ENCODE results near the gene FST. TPM values are rescaled to one million over a fixed set of nuclear protein-coding genes. Genes with fewer than 3 reads are reported as not detected.

The FST gene
- total and polyA plus RNA-seq, 10 of the 15 experiments (the other 5 are each of a cell fraction or from before 2014, with no cell fraction given), result 0.23 TPM; not detected in 9

DNA sequence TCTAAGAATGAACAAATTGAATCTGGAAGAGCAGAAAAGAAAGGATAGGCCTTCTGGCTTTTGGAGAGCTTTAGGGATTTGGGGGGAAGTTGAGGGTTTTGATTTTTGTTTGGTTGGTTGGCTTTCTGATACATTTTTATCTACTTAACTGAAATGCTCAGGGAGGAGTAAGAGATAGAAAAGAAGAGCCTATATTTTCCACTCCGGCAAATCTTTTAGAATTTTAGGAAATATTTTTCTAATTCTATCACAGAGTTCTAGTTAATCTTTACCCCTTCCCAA is 25.8 kb upstream of the FST start:
- Histone ChIP-seq H3K9ac (ENCODE audit: control insufficient read depth, insufficient read depth, low read length) (no peak overlapping the region), H3K9me3 (replicated peaks; ENCODE audit: control insufficient read depth, insufficient read depth, low read length) (no peaks in the 10 kb centered on the region; the same call in 2 of the 3 replicates), H3K4me1 (ENCODE audit: control insufficient read depth, insufficient read depth, low read length) (no peaks in the 10 kb centered on the region), H3K27ac (ENCODE audit: control insufficient read depth, insufficient read depth) (no peak overlapping the region), H3K36me3 (ENCODE audit: control insufficient read depth in 2 of 2, insufficient read depth in 2 of 2, low read length in 1 of 2) (no peaks in the 10 kb centered on the region), H4K20me1 (ENCODE audit: control insufficient read depth, insufficient read depth) (no peaks in the 10 kb centered on the region), H2AFZ (ENCODE audit: control insufficient read depth, low read depth, low read length) (no peak overlapping the region), H3K4me2 (ENCODE audit: control insufficient read depth, insufficient read depth) (no peak overlapping the region), H3K27me3 (replicated peaks in 1 of 2; ENCODE audit: control insufficient read depth in 2 of 2, insufficient read depth in 2 of 2, low read length in 1 of 2) (no peaks in the 10 kb centered on the region; a peak in 1 of 4 replicates), H3K79me2 (ENCODE audit: control insufficient read depth, insufficient read depth, low read length) (no peaks in the 10 kb centered on the region), H3K4me3 (no peak overlapping the region)
- ChIA-PET POLR2A (no interaction called here), RAD21 (ENCODE audit: unreplicated experiment) (no interaction called here), CTCF (interaction anchor here (1.0 kb wide), 1 partner anchor 22 kb away, joined by 3 read pairs; no protein-coding TSS in a partner anchor), SMC1A (ENCODE audit: uncharacterized antibody, unreplicated experiment) (no interaction called here)
- BruUV-seq (replicated peaks), result no TSS peak
- DNase-seq (ENCODE audit: low read depth, low spot score) (no peak), FAIRE-seq (no peak), ATAC-seq (no peak)
- intact Hi-C loops (cut with micrococcal nuclease; ENCODE audit: unreplicated experiment) (no loop called here), in situ Hi-C loops (cut with MboI) (no loop called here)
- TF ChIP-seq FOXM1 (IDR thresholded peaks at IDR 0.05; ENCODE audit: low read depth, low read length) (no peak), E2F4 (IDR thresholded peaks at IDR 0.05; ENCODE audit: low read depth, low read length) (no peak), GABPA (IDR thresholded peaks at IDR 0.05; ENCODE audit: low read depth) (no peak), ASH2L (IDR thresholded peaks at IDR 0.05; ENCODE audit: borderline replicate concordance, low read depth) (no peak), PAX8 (IDR thresholded peaks at IDR 0.05) (no peak), SREBF1 (IDR thresholded peaks at IDR 0.05; ENCODE audit: low read length) (no peak)
- 83% methylated on average over 1 of the region's 1 CpG for whole genome bisulfite sequencing (ENCODE audit: insufficient coverage, insufficient replicate concordance, low lambda C conversion rate, missing lambda C conversion rate)

DNA sequence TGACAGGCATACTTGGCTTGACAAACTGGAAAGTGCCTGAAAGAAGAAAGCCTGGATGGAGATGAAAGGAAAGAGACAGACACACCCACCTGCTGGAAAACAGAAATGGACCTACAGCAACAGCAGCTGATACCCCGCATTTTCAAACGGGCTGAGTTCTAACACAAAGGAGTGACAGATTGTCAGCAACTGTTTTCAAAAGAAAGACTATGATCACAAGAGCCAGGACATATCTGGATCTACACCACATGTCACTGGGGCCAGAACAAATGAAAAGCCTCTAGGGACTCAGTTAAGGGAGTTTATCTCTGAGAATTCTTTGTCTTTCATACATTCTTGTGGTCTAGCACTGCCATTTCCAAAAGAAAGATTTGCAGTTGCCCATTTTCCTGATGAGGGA is 24.1 kb upstream of the FST start:
- H2AFZ ChIP-seq (ENCODE audit: control insufficient read depth, low read depth, low read length), result no peak overlapping the region
- no peaks in the 10 kb centered on the region; the same call in 2 of the 3 replicates for H3K9me3 ChIP-seq (replicated peaks; ENCODE audit: control insufficient read depth, insufficient read depth, low read length)
- ChIA-PET SMC1A (ENCODE audit: uncharacterized antibody, unreplicated experiment) (no interaction called here), POLR2A (no interaction called here), RAD21 (ENCODE audit: unreplicated experiment) (no interaction called here), CTCF (interaction anchor here (0.6 to 1.2 kb wide), 2 partner anchors 657 to 777 kb away, joined by 3 read pairs; no protein-coding TSS in a partner anchor)
- H3K36me3 ChIP-seq (ENCODE audit: control insufficient read depth in 2 of 2, insufficient read depth in 2 of 2, low read length in 1 of 2), result no peaks in the 10 kb centered on the region
- in situ Hi-C loops (cut with MboI) (no loop called here), intact Hi-C loops (cut with micrococcal nuclease; ENCODE audit: unreplicated experiment) (no loop called here)
- H3K4me2 ChIP-seq (ENCODE audit: control insufficient read depth, insufficient read depth), result no peak overlapping the region
- BruUV-seq (replicated peaks), result no TSS peak
- WGBS (ENCODE audit: insufficient coverage, insufficient replicate concordance, low lambda C conversion rate, missing lambda C conversion rate), result 63% methylated on average over 2 of the region's 2 CpGs
- FAIRE-seq (no peak), DNase-seq (ENCODE audit: low read depth, low spot score) (no peak), ATAC-seq (no peak)
- H3K27me3 ChIP-seq (replicated peaks in 1 of 2; ENCODE audit: control insufficient read depth in 2 of 2, insufficient read depth in 2 of 2, low read length in 1 of 2), result no peaks in the 10 kb centered on the region; a peak in 1 of 4 replicates
- H3K27ac ChIP-seq (ENCODE audit: control insufficient read depth, insufficient read depth), result no peak overlapping the region
- no peaks in the 10 kb centered on the region for H3K4me1 ChIP-seq (ENCODE audit: control insufficient read depth, insufficient read depth, low read length)
- H4K20me1 ChIP-seq (ENCODE audit: control insufficient read depth, insufficient read depth), result no peaks in the 10 kb centered on the region
- no peak overlapping the region for H3K9ac ChIP-seq (ENCODE audit: control insufficient read depth, insufficient read depth, low read length)
- H3K4me3 ChIP-seq, result no peak overlapping the region
- H3K79me2 ChIP-seq (ENCODE audit: control insufficient read depth, insufficient read depth, low read length), result no peaks in the 10 kb centered on the region
- TF ChIP-seq JUND (IDR thresholded peaks at IDR 0.05; ENCODE audit: low read depth, low read length), result no peak
- no peak for TF ChIP-seq SMAD1 (IDR thresholded peaks at IDR 0.05; ENCODE audit: low read depth, partially characterized antibody)
- no peak for TF ChIP-seq ZBED1 (IDR thresholded peaks at IDR 0.05; ENCODE audit: borderline replicate concordance)
- TF ChIP-seq HCFC1 (IDR thresholded peaks at IDR 0.05; ENCODE audit: low read length), result no peak
- no peak for TF ChIP-seq SREBF1 (IDR thresholded peaks at IDR 0.05; ENCODE audit: low read length)
- TF ChIP-seq, protein P1, sequence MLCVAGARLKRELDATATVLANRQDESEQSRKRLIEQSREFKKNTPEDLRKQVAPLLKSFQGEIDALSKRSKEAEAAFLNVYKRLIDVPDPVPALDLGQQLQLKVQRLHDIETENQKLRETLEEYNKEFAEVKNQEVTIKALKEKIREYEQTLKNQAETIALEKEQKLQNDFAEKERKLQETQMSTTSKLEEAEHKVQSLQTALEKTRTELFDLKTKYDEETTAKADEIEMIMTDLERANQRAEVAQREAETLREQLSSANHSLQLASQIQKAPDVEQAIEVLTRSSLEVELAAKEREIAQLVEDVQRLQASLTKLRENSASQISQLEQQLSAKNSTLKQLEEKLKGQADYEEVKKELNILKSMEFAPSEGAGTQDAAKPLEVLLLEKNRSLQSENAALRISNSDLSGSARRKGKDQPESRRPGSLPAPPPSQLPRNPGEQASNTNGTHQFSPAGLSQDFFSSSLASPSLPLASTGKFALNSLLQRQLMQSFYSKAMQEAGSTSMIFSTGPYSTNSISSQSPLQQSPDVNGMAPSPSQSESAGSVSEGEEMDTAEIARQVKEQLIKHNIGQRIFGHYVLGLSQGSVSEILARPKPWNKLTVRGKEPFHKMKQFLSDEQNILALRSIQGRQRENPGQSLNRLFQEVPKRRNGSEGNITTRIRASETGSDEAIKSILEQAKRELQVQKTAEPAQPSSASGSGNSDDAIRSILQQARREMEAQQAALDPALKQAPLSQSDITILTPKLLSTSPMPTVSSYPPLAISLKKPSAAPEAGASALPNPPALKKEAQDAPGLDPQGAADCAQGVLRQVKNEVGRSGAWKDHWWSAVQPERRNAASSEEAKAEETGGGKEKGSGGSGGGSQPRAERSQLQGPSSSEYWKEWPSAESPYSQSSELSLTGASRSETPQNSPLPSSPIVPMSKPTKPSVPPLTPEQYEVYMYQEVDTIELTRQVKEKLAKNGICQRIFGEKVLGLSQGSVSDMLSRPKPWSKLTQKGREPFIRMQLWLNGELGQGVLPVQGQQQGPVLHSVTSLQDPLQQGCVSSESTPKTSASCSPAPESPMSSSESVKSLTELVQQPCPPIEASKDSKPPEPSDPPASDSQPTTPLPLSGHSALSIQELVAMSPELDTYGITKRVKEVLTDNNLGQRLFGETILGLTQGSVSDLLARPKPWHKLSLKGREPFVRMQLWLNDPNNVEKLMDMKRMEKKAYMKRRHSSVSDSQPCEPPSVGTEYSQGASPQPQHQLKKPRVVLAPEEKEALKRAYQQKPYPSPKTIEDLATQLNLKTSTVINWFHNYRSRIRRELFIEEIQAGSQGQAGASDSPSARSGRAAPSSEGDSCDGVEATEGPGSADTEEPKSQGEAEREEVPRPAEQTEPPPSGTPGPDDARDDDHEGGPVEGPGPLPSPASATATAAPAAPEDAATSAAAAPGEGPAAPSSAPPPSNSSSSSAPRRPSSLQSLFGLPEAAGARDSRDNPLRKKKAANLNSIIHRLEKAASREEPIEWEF (IDR thresholded peaks at IDR 0.05; ENCODE audit: insufficient replicate concordance, low read depth, low read length), result no peak
- TF ChIP-seq, protein P2, sequence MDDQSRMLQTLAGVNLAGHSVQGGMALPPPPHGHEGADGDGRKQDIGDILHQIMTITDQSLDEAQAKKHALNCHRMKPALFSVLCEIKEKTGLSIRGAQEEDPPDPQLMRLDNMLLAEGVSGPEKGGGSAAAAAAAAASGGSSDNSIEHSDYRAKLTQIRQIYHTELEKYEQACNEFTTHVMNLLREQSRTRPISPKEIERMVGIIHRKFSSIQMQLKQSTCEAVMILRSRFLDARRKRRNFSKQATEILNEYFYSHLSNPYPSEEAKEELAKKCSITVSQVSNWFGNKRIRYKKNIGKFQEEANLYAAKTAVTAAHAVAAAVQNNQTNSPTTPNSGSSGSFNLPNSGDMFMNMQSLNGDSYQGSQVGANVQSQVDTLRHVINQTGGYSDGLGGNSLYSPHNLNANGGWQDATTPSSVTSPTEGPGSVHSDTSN (IDR thresholded peaks at IDR 0.05; ENCODE audit: insufficient replicate concordance, low read depth, low read length), result no peak

All from GM12878 (cell line).